Activated CD4-positive, alpha-beta memory T cell treated with anti-CD3 and anti-CD28 coated beads for 36 hours (primary cell): ENCODE data around the gene ADAMTS13. TPM values are rescaled to one million over a fixed set of nuclear protein-coding genes. Genes with fewer than 3 reads are reported as not detected.
A peak's percentile ranks its signal among the peaks of the same experiment; 100 is the strongest.

Experiments
- CTCF ChIA-PET: fragments of 350-600 bp; sonication (Branson Sonifier 250); formaldehyde crosslinking; loops from one replicate; lab custom pipeline; 2021; ENCODE audit warnings: antibody characterized with exemption, inconsistent platforms; lab: Charles Lee
- POLR2A ChIA-PET: fragments of 350-600 bp; sonication (Branson Sonifier 250); formaldehyde crosslinking; loops from one replicate; lab custom pipeline; 2021; ENCODE audit warnings: antibody characterized with exemption; lab: Charles Lee
- DNase-seq: peaks from one replicate; pipeline ENCODE4 v3.0.0-alpha.2; 2020
- H3K27ac Mint-ChIP-seq: one replicate; pipeline ENCODE4 v1.8.0; 2021; ENCODE audit warnings: mixed read lengths
- H3K27me3 Mint-ChIP-seq: one replicate; pipeline ENCODE4 v1.8.0; 2021; ENCODE audit warnings: mixed read lengths
- H3K36me3 Mint-ChIP-seq: one replicate; pipeline ENCODE4 v1.8.0; 2021; ENCODE audit warnings: mixed read lengths
- H3K4me1 Mint-ChIP-seq: one replicate; pipeline ENCODE4 v1.8.0; 2021; ENCODE audit warnings: low read depth, mixed read lengths
- H3K4me3 Mint-ChIP-seq: one replicate; pipeline ENCODE4 v1.8.0; 2021; ENCODE audit warnings: mild to moderate bottlenecking, mixed read lengths
- H3K9me3 Mint-ChIP-seq: one replicate; pipeline ENCODE4 v1.8.0; 2021; ENCODE audit warnings: mixed read lengths
- intact Hi-C: fragments of 100-400 bp; cut with micrococcal nuclease; formaldehyde crosslinking; loops from one replicate; pipeline ENCODE4 v1.15.1; 2023
- total RNA-seq, 2 experiments: library from RNA; stranded (reverse); gene quantifications; one replicate each; pipeline ENCODE4 v1.2.3, GENCODE V29; 2021

ADAMTS13 gene
- total RNA-seq, 2 experiments from 2014 or later = 2.4 to 2.6 TPM

DNA sequence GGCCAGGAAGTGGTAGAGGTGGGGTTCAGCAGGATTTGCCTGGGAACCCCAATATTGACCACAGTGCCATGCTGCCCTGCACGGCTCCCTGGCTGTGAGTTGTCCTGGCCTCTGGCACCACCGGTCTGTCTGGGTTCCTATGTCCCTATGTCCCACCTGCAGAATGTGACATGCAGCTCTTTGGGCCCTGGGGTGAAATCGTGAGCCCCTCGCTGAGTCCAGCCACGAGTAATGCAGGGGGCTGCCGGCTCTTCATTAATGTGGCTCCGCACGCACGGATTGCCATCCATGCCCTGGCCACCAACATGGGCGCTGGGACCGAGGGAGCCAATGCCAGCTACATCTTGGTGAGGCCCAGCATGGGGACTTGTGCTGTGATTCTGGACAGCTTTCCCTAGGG is 35.6 kb downstream of the ADAMTS13 start:
- ChIA-PET CTCF (no interaction called here), POLR2A (no interaction called here)
- no peaks in the 10 kb centered on the region for H3K36me3 Mint-ChIP-seq
- H3K4me3 Mint-ChIP-seq = no peak overlapping the region
- no peaks in the 10 kb centered on the region for H3K27me3 Mint-ChIP-seq
- no peak overlapping the region for H3K27ac Mint-ChIP-seq
- peaks cover 7% of the 10 kb centered on the region for H3K4me1 Mint-ChIP-seq
- no peak for DNase-seq
- no peaks in the 10 kb centered on the region for H3K9me3 Mint-ChIP-seq
- intact Hi-C loops = loop anchor here (5.0 kb wide), 1 partner anchor 35 kb away; the partner anchor contains the start of gene ADAMTS13

DNA sequence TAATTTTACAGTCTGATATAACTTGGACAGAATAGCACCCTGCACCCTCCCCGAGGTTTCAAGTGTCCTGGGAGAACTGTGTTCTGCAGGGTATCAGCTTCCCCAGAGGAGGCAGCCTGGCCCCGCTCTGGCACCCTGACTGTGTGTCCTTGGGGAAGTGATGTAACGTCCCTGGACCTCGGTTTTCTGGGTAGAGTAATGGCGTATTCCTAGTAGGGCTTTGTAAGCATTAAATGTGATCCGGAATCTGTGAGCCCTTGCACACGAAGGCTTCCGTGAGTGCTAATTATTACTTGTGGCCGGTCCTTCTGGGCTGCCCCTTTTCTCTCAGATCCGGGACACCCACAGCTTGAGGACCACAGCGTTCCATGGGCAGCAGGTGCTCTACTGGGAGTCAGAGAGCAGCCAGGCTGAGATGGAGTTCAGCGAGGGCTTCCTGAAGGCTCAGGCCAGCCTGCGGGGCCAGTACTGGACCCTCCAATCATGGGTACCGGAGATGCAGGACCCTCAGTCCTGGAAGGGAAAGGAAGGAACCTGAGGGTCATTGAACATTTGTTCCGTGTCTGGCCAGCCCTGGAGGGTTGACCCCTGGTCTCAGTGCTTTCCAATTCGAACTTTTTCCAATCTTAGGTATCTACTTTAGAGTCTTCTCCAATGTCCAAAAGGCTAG is 36.6 kb downstream of the ADAMTS13 start:
- ChIA-PET POLR2A (interaction anchor here (1.2 kb wide), 1 partner anchor 111 kb away, joined by 6 read pairs; the partner anchor contains the start of genes MED22 and RPL7A), CTCF (interaction anchor here (1.0 to 2.0 kb wide), 4 partner anchors 21 to 28 kb away, joined by 3 to 4 read pairs (median 4); no protein-coding TSS in a partner anchor)
- Mint-ChIP-seq H3K27me3 (no peaks in the 10 kb centered on the region), H3K27ac (no peak overlapping the region), H3K4me3 (peak overlapping the region; percentile 82), H3K4me1 (peaks cover 7% of the 10 kb centered on the region), H3K36me3 (no peaks in the 10 kb centered on the region), H3K9me3 (no peaks in the 10 kb centered on the region)
- DNase-seq = no peak
- intact Hi-C loops = loop anchor here (1.0 to 5.0 kb wide), 3 partner anchors 21 to 87 kb away; partner anchors contain the start of genes ADAMTS13 and SLC2A6

DNA sequence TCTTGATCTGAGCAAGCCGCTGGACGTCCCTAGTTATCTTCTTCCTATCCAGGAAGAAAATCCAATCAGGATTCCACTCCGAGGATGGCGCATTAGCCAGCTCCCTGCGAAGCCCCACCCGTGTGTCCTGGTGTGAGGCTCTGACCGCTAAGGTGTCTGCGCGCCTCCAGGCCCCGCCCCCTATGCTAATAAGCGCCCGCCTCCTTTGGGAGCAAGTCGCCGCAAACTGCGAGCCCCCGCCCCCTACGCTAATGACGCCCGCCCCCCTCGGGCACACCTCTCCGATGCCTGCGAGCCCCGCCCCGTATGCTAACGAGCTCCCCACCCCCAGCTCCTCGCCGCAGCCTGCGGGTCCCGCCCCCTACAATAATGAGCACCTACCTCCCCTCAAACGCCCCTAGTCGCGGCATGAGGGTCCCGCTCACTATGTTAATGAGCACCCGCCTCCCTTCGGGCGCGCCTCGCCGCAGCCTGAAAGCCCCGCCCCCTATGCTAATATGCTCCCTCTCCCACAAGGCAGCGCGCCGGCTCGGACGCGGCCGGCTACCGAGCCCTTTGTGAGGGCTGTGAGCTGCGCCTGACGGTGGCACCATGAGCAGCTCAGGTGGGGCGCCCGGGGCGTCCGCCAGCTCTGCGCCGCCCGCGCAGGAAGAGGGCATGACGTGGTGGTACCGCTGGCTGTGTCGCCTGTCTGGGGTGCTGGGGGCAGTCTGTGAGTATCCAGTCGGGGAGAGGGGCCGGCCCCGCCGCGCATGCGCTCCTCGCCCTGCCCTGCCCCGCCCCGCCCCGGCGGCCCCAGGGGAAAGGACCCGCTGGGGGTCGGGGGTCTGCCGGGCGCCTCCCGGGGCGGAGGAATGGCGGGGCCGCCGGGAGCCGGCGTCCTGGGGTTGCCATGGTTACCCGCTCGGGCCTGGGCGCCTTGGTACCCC is 37.6 kb downstream of the ADAMTS13 start, which contains the start of gene CACFD1:
Gene CACFD1 (plus strand): TSS at position 503 of the 929 bp plus-strand sequence. CDS start 89 bp downstream, at position 592.
- no peaks in the 10 kb centered on the region for H3K27me3 Mint-ChIP-seq
- CTCF ChIA-PET = interaction anchor here (1.0 to 2.0 kb wide), 4 partner anchors 20 to 27 kb away, joined by 3 to 4 read pairs (median 4); no protein-coding TSS in a partner anchor
- H3K27ac Mint-ChIP-seq = peak within 1 kb of the TSS; percentile 62
- DNase-seq = peak; percentile 94
- no peaks in the 10 kb centered on the region for H3K9me3 Mint-ChIP-seq
- H3K4me3 Mint-ChIP-seq = peak within 1 kb of the TSS; percentile 82
- intact Hi-C loops = loop anchor here (1.0 to 5.0 kb wide), 3 partner anchors 20 to 88 kb away; partner anchors contain the start of genes ADAMTS13 and SLC2A6
- no peaks in the 10 kb centered on the region for H3K36me3 Mint-ChIP-seq
- POLR2A ChIA-PET = interaction anchor here (1.2 kb wide), 1 partner anchor 112 kb away, joined by 6 read pairs; the partner anchor contains the start of genes MED22 and RPL7A
- H3K4me1 Mint-ChIP-seq = peaks cover 7% of the 10 kb centered on the region

DNA sequence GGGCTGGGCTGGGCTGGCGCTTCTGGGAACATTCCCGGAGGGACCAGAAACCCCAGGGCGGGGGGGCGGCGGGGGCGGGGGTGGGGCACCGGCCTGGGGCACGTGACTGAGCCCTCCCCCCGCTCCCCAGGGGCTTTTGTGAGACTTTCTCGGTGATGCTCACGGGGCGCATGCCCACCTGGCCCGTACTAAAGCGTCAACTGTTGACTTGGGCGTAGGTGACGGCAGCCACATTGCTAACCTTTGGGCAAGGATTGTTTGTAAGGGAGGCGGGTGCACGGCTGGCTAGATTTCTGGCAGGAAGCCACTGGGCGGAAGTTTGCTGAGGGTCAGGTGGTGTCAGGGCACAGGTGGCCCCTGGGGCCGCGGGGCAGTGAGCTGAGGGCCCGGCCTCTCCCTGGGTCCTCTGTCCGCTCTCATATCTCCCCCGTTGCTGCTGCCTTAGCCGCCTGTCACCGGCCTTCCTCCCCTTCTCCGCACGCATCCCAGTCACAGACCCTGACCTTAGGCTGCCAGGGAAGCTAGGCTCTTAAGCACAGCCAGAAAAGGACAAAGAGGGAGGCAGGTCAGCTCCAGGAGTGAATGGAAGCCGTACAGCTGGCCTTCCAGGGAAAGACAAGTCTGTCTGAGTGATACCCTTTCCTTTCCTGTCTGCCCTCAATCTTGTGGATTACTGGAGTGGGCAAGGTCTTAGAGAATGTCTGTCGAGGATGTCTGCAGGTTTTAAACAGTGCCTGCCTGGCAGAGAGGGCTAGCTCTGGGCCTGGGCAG is 38.4 kb downstream of the ADAMTS13 start:
- POLR2A ChIA-PET = no interaction called here
- DNase-seq = peak; percentile 44

DNA sequence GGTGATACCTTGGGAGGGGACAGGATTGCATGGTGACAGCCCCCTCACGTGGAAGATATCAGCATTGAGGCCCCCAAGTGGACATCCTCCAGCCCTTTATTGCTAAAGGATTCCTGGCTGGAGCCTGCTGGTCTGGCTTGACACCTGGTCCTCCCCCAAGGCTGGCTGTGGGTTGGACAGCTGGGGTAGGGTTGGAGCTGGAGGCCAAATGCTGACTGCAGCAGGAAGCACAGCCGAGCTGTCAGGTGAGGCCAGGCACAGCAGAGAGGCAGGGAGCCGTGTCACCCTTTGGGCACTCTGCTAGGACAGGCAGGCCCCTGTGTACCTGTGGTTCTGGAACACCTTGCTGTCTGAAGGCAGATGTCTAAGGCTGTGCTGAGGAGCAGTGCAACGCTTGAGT is 39.8 kb downstream of the ADAMTS13 start:
- Mint-ChIP-seq H3K4me3 (no peak overlapping the region), H3K27ac (no peak overlapping the region), H3K27me3 (no peaks in the 10 kb centered on the region), H3K36me3 (no peaks in the 10 kb centered on the region), H3K9me3 (no peaks in the 10 kb centered on the region), H3K4me1 (peaks cover 7% of the 10 kb centered on the region)
- ChIA-PET POLR2A (no interaction called here), CTCF (no interaction called here)
- intact Hi-C loops = no loop called here
- DNase-seq = no peak

More for the DNA sequence above, 38.4 kb downstream of the ADAMTS13 start:
- Mint-ChIP-seq H3K9me3 (no peaks in the 10 kb centered on the region), H3K27ac (peak overlapping the region; percentile 58), H3K4me3 (peak overlapping the region; percentile 59), H3K36me3 (no peaks in the 10 kb centered on the region), H3K27me3 (no peaks in the 10 kb centered on the region), H3K4me1 (peaks cover 7% of the 10 kb centered on the region)
- intact Hi-C loops = no loop called here
- CTCF ChIA-PET = interaction anchor here (1.2 to 2.0 kb wide), 2 partner anchors 19 to 26 kb away, joined by 4 read pairs; no protein-coding TSS in a partner anchor

DNA sequence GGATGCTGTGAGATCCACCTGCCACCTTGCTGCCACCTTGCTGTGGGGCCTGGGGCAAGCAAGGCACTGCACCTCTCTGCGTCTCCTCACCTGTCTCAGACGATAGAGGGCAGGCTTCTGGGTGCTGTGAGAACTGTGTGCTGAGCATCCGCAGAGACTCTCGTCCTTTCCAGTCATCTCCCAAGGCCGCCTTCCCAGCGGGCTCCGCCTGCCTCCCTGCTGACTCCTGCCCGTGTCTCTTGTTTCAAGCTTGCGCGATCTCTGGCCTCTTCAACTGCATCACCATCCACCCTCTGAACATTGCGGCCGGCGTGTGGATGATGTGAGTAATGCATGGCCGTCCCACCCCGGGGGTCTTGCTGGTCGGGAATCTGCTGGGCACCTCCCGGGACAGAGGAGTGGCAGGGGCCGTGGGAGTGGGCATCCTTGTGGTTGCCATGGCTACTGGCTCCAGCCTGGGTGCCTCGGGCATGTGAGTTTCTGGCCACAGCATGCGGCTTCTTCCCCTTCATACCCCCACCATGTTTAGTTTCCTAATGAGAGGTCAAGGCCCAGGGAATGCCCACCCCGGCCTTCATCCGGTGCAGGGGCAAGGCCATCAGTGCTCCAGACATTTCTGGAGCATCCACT is 41.2 kb downstream of the ADAMTS13 start:
- POLR2A ChIA-PET = no interaction called here
- no peaks in the 10 kb centered on the region for H3K36me3 Mint-ChIP-seq
- intact Hi-C loops = no loop called here

DNA sequence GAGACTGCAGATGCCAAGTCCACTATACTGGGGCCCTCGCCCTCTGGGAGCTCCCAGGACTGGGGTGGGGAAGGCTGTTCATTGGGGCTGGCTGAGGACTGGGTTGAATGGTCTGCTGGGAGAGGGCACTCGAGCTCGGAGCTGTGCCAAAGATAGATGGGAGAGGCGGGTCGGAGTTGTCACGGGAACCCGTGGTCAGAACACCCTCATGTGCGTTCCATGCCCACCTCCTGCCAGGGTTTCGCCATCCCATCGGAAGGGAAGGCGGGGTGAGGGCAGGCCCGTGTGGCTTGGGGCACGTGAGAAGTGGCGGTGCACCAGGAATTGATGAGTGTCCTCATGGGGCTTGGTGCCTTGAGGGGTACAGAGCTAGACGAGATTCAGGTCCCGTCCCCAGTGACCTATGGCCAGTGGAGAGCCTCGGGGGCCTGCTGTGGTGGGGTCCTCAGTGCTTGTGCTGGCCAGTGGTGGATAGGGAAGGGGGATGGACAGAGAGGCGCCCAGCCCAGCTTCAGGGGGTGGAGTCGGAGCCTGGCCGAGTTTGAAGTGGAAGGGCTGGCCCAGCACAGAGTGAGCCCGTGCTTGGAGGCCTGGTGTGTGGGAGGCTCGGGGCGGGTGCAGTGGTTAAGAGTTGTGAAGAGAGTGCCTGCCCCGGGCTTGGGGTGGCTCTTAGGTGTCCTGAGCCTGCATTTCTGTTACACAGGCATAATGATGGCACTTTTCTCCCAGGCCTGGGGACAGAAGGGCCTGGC is 41.9 kb downstream of the ADAMTS13 start:
- H3K36me3 Mint-ChIP-seq = no peaks in the 10 kb centered on the region
- no peaks in the 10 kb centered on the region for H3K9me3 Mint-ChIP-seq
- H3K4me3 Mint-ChIP-seq = no peak overlapping the region
- H3K27ac Mint-ChIP-seq = no peak overlapping the region
- no peak for DNase-seq
- intact Hi-C loops = no loop called here
- no peaks in the 10 kb centered on the region for H3K27me3 Mint-ChIP-seq
- ChIA-PET POLR2A (no interaction called here), CTCF (no interaction called here)
- H3K4me1 Mint-ChIP-seq = peaks cover 7% of the 10 kb centered on the region

More for the DNA sequence above, 41.2 kb downstream of the ADAMTS13 start:
- H3K4me3 Mint-ChIP-seq = no peak overlapping the region
- no peak overlapping the region for H3K27ac Mint-ChIP-seq
- CTCF ChIA-PET = interaction anchor here (1.1 kb wide), 1 partner anchor 22 kb away, joined by 4 read pairs; no protein-coding TSS in a partner anchor
- DNase-seq = no peak
- no peaks in the 10 kb centered on the region for H3K27me3 Mint-ChIP-seq
- H3K4me1 Mint-ChIP-seq = peaks cover 7% of the 10 kb centered on the region
- H3K9me3 Mint-ChIP-seq = no peaks in the 10 kb centered on the region

DNA sequence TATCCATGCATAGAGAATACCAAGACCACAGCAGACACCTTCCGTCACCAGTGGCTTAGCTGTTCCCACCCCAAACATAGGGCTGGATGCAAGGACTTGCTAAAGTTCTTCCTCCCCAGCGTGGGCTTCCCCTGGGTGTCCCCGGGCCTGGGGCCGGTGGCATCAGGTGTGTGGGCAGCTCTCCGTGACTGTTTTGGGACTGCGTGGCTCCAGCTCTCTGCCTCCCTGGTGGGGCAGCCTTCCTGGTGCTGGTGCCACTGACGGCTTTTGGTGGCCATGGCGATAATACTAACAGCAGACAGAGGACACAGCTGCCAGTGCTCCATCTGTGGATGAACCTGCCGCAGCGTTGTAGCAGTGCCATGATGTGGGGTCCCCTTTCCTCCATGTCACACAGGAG is 42.5 kb downstream of the ADAMTS13 start:
- intact Hi-C loops = no loop called here
- ChIA-PET POLR2A (no interaction called here), CTCF (no interaction called here)
- no peak for DNase-seq
- Mint-ChIP-seq H3K4me3 (no peak overlapping the region), H3K4me1 (peaks cover 4% of the 10 kb centered on the region), H3K27me3 (no peaks in the 10 kb centered on the region), H3K27ac (no peak overlapping the region), H3K36me3 (no peaks in the 10 kb centered on the region), H3K9me3 (no peaks in the 10 kb centered on the region)

DNA sequence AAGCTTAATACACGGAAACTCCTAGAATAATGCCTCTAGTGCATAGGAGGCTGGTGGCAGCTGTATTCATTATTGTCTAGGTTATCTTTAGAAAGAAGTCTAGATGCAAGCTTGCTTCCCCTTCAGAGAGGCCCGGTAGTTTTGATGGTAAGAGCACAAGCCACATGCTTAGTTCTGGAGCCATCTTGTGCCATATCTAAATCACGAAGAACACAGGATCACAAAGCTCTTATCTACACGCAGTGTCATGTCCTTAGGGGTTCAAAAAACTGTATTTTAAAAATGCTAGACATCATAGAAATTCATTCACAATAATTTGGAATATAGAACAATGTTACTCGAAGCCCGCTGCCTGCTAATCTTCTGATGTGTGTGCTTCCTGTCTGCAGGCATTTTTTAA is 43.8 kb downstream of the ADAMTS13 start:
- DNase-seq = no peak
- Mint-ChIP-seq H3K36me3 (no peaks in the 10 kb centered on the region), H3K9me3 (no peaks in the 10 kb centered on the region), H3K27ac (no peak overlapping the region), H3K4me1 (no peaks in the 10 kb centered on the region), H3K27me3 (no peaks in the 10 kb centered on the region), H3K4me3 (no peak overlapping the region)
- ChIA-PET POLR2A (no interaction called here), CTCF (no interaction called here)
- intact Hi-C loops = no loop called here

DNA sequence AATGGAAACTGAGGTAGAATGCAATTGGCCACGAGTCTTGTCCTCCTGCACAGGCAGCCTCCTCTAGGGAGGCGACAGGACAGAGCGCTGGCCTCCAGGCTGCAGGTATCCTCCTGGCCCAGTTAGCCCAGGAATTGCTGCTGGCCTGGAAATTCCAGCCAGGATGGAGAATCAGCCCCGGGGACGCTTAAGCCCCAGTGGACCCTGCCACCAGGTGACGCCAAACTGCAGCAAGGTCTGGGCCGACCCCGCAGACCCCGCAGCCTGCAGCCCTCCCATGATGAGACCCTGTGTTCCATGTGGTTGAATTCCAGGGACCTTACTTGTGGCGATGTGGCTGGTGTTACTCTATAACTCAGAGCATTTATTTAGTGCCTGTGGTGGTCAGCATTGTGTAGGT is 44.9 kb downstream of the ADAMTS13 start:
- Mint-ChIP-seq H3K27ac (no peak overlapping the region), H3K27me3 (no peaks in the 10 kb centered on the region), H3K4me1 (no peaks in the 10 kb centered on the region), H3K4me3 (no peak overlapping the region), H3K9me3 (no peaks in the 10 kb centered on the region), H3K36me3 (no peaks in the 10 kb centered on the region)
- ChIA-PET POLR2A (no interaction called here), CTCF (interaction anchor here (1.1 kb wide), 1 partner anchor 12 kb away, joined by 3 read pairs; the partner anchor contains the start of gene SLC2A6)
- intact Hi-C loops = no loop called here
- no peak for DNase-seq
